Endothelial cell of umbilical vein (primary cell): Measurements from ENCODE around the gene SMPDL3B. TPM values are rescaled to one million over a fixed set of nuclear protein-coding genes. Genes with fewer than 3 reads are reported as not detected.

Source experiments
- BruUV-seq: library from RNA; stranded (reverse); fragments of 400-500 nt; replicated peaks from 2 replicates; lab custom pipeline; 2021; lab: Mats Ljungman, UMichigan
- CTCF ChIA-PET: fragments of 300-600, 350-600 bp; sonication (Branson Sonifier 250); formaldehyde crosslinking; loops from one replicate; lab custom pipeline; 2021; ENCODE audit warnings: antibody characterized with exemption, inconsistent platforms; lab: Charles Lee
- POLR2A ChIA-PET: fragments of 300-600, 350-600 bp; sonication (Branson Sonifier 250); formaldehyde crosslinking; loops from one replicate; lab custom pipeline; 2021; ENCODE audit warnings: antibody characterized with exemption, inconsistent platforms; lab: Charles Lee
- DNase-seq: peaks from one replicate; pipeline ENCODE4 v3.0.0-alpha.2; 2011; ENCODE audit warnings: low read depth, low spot score
- FAIRE-seq: peaks from 2 replicates; lab custom pipeline; 2011; peaks lifted over from hg19 to GRCh38; lab: Jason Lieb, UNC
- H2AFZ ChIP-seq: 2 replicates; pipeline ENCODE4 v1.6.0; 2012; ENCODE audit warnings: low read depth, low read length, control low read depth, inconsistent platforms
- H3K27ac ChIP-seq: 2 replicates; pipeline ENCODE4 v1.5.1; 2011; ENCODE audit warnings: low read depth, mild to moderate bottlenecking, control low read depth, low read length, moderate library complexity; ENCODE audit not compliant: insufficient read depth
- H3K27me3 ChIP-seq, 2 experiments: 2 replicates each; pipeline versions ENCODE4 v1.6.0 to v1.6.1; 2011; ENCODE audit warnings: low read length in 2 of 2, mixed read lengths in 1 of 2; ENCODE audit not compliant: control insufficient read depth in 2 of 2, insufficient read depth in 2 of 2
- H3K36me3 ChIP-seq, 2 experiments: 2 replicates in 1 of 2; 3 replicates in 1 of 2; pipeline ENCODE4 v1.5.1; 2011; ENCODE audit warnings: low read length in 2 of 2, mild to moderate bottlenecking in 1 of 2, moderate library complexity in 1 of 2; ENCODE audit not compliant: control insufficient read depth in 2 of 2, insufficient read depth in 2 of 2; ENCODE audit errors: extremely low read depth in 1 of 2
- H3K4me1 ChIP-seq: 3 replicates; pipeline ENCODE4 v1.5.1; 2011; ENCODE audit warnings: mild to moderate bottlenecking, low read length; ENCODE audit not compliant: control insufficient read depth, insufficient read depth; ENCODE audit errors: extremely low read depth
- H3K4me2 ChIP-seq: 2 replicates; pipeline ENCODE4 v1.6.1; 2011; ENCODE audit warnings: low read length, control low read depth, mixed read lengths; ENCODE audit not compliant: insufficient read depth
- H3K4me3 ChIP-seq, 3 experiments: fragments of 200-600 bp in 1 of 3; sonication (generic), shearing (Covaris generic) in 1 of 3; replicated peaks in 1 of 3; 2 replicates each; pipeline ENCODE4 v1.5.1; 2011 to 2016; ENCODE audit warnings: control low read depth in 3 of 3, low read length in 3 of 3, mild to moderate bottlenecking in 2 of 3, inconsistent platforms in 1 of 3, low read depth in 1 of 3, moderate library complexity in 1 of 3; ENCODE audit not compliant: insufficient read depth in 1 of 3
- H3K79me2 ChIP-seq: 2 replicates; pipeline ENCODE4 v1.6.0; 2012; ENCODE audit warnings: low read length, inconsistent platforms; ENCODE audit not compliant: control insufficient read depth, insufficient read depth
- H3K9ac ChIP-seq: replicated peaks from 2 replicates; pipeline ENCODE3; 2011; ENCODE audit warnings: low read length, control low read depth; ENCODE audit not compliant: insufficient read depth; ENCODE audit errors: extremely low read depth
- H3K9me1 ChIP-seq: replicated peaks from 3 replicates; pipeline ENCODE4 v1.6.0; 2011; ENCODE audit warnings: mild to moderate bottlenecking, low read length; ENCODE audit not compliant: control insufficient read depth, insufficient read depth; ENCODE audit errors: extremely low read depth
- H3K9me3 ChIP-seq: replicated peaks from 2 replicates; pipeline ENCODE4 v1.5.1; 2012; ENCODE audit warnings: low read length, inconsistent platforms; ENCODE audit not compliant: control insufficient read depth, insufficient read depth
- H4K20me1 ChIP-seq: replicated peaks from 2 replicates; pipeline ENCODE3; 2011; ENCODE audit warnings: mild to moderate bottlenecking, low read length; ENCODE audit not compliant: control insufficient read depth, insufficient read depth; ENCODE audit errors: extremely low read depth
- EZH2 ChIP-seq: IDR thresholded peaks from 2 replicates; pipeline ENCODE4 v1.6.1; 2012; ENCODE audit warnings: borderline replicate concordance, low read depth, mild to moderate bottlenecking, moderate library complexity, low read length, inconsistent platforms; ENCODE audit not compliant: severe bottlenecking
- FOS ChIP-seq: IDR thresholded peaks from 2 replicates; pipeline ENCODE4 v1.6.1; 2011; ENCODE audit warnings: mild to moderate bottlenecking, low read length, moderate library complexity, borderline replicate concordance; ENCODE audit not compliant: insufficient read depth
- GATA2 ChIP-seq: IDR thresholded peaks from 2 replicates; pipeline ENCODE4 v1.7.0; 2011; ENCODE audit warnings: low read depth, mild to moderate bottlenecking, moderate library complexity, mixed read lengths, low read length; ENCODE audit not compliant: insufficient read length, insufficient read depth
- JUN ChIP-seq: IDR thresholded peaks from 2 replicates; pipeline ENCODE4 v1.6.1; 2011; ENCODE audit warnings: borderline replicate concordance, low read depth; ENCODE audit not compliant: insufficient read length, insufficient read depth
- MYC ChIP-seq: IDR thresholded peaks from one replicate; pipeline ENCODE4 v1.6.1; 2011; ENCODE audit warnings: mild to moderate bottlenecking, low read depth, low read length
- POLR2A ChIP-seq: IDR thresholded peaks from 2 replicates; pipeline ENCODE4 v1.6.1; 2012; ENCODE audit warnings: low read depth, mild to moderate bottlenecking, control low read depth, low read length
- POLR2AphosphoS5 ChIP-seq: IDR thresholded peaks from 2 replicates; pipeline ENCODE4 v1.6.1; 2012; ENCODE audit warnings: low read depth, mild to moderate bottlenecking, control low read depth, low read length, moderate library complexity; ENCODE audit not compliant: insufficient read depth
- dilution Hi-C: fragments of 300-500 bp; cut with MboI; formaldehyde crosslinking; loops from one replicate; pipeline ENCODE4 v1.15.0; 2019; ENCODE audit warnings: low sequenced_read_pairs; ENCODE audit not compliant: extremely low pct_ligation_motif_present
- intact Hi-C: fragments of 100-400 bp; cut with micrococcal nuclease; formaldehyde crosslinking; loops from one replicate; pipeline ENCODE4 v1.10.0; 2022
- polyA plus RNA-seq, 4 experiments: library from polyadenylated mRNA; depleted of rRNA in 3 of 4; stranded (reverse) in 3 of 4; unstranded in 1 of 4; fragments of >200 nt; gene quantifications; 2 replicates each; pipeline versions ENCODE4 v1.2.1 to v1.2.3, GENCODE V29; 2011 to 2012; ENCODE audit warnings: missing spikeins in 1 of 4
- total RNA-seq: library from RNA; stranded (reverse); gene quantifications from 2 replicates; pipeline ENCODE4 v1.2.3, GENCODE V29; 2021
- TF ChIP-seq, protein P1 (sequence below), 2 donors: IDR thresholded peaks; 1 replicate in 1 of 2; 2 replicates in 1 of 2; pipeline ENCODE4 v1.5.1; 2011; ENCODE audit warnings: low read length in 2 of 2, mild to moderate bottlenecking in 2 of 2, moderate library complexity in 2 of 2, control low read depth in 1 of 2, inconsistent platforms in 1 of 2, low read depth in 1 of 2; ENCODE audit not compliant: insufficient read depth in 1 of 2; ENCODE audit errors: extremely low read depth in 1 of 2
- TF ChIP-seq, protein P2 (sequence below): IDR thresholded peaks from 2 replicates; pipeline ENCODE4 v1.6.1; 2011; ENCODE audit not compliant: insufficient read depth, insufficient read length

SMPDL3B gene
- total and polyA plus RNA-seq, 2 donors (not counting 3 experiments of a cell fraction or from before 2014, with no cell fraction given): 1.3 TPM; not detected in 1

DNA sequence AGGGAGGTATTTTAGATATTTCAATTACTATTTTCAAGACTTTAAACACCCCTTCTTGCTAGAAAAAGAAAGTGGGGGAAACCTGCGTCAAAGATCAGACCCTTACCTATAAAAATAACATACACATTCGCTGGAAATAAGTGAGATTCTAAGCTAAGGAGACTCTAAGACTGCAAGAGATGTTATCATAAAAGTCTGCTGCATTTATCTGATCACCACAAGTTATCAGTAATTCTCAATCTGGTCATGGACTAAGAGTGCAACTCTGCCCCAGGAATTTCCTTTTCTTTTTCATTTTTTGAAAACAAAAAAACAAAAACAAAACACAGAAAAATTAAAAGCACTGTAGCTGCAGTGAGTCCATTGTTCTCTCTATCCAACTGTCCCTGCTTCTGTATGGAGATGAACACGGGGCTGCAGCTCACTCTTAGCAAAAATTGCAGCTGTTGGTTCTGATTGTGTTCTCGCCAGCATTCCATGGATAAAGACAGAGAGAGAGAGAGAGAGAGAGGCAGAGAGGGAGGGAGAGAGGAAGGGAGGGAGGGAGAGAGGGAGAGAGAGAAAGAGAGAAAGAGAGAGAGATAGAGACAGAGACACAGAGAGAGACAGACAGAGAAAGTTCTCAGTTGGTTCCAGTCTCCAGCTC is 39.1 kb downstream of the SMPDL3B start:
- peaks cover 2 to 11% of the 10 kb centered on the region in 2 experiments for H3K36me3 ChIP-seq
- no peaks in the 10 kb centered on the region for H3K9me3 ChIP-seq
- no peak overlapping the region for H2AFZ ChIP-seq
- intact Hi-C loops: no loop called here
- H3K4me3 ChIP-seq: no peak overlapping the region
- H3K27ac ChIP-seq: no peak overlapping the region
- no peaks in the 10 kb centered on the region for H4K20me1 ChIP-seq
- no peaks in the 10 kb centered on the region for H3K79me2 ChIP-seq
- H3K4me2 ChIP-seq: no peak overlapping the region
- no peak for TF ChIP-seq GATA2
- TF ChIP-seq, protein P1, sequence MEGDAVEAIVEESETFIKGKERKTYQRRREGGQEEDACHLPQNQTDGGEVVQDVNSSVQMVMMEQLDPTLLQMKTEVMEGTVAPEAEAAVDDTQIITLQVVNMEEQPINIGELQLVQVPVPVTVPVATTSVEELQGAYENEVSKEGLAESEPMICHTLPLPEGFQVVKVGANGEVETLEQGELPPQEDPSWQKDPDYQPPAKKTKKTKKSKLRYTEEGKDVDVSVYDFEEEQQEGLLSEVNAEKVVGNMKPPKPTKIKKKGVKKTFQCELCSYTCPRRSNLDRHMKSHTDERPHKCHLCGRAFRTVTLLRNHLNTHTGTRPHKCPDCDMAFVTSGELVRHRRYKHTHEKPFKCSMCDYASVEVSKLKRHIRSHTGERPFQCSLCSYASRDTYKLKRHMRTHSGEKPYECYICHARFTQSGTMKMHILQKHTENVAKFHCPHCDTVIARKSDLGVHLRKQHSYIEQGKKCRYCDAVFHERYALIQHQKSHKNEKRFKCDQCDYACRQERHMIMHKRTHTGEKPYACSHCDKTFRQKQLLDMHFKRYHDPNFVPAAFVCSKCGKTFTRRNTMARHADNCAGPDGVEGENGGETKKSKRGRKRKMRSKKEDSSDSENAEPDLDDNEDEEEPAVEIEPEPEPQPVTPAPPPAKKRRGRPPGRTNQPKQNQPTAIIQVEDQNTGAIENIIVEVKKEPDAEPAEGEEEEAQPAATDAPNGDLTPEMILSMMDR (IDR thresholded peaks at IDR 0.05; ENCODE audit: extremely low read depth in 1 of 2, insufficient read depth in 1 of 2, low read depth in 1 of 2, low read length in 2 of 2): no peak
- TF ChIP-seq, protein P2, sequence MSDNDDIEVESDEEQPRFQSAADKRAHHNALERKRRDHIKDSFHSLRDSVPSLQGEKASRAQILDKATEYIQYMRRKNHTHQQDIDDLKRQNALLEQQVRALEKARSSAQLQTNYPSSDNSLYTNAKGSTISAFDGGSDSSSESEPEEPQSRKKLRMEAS: no peak
- TF ChIP-seq POLR2AphosphoS5: no peak
- no peak for TF ChIP-seq MYC
- TF ChIP-seq EZH2: no peak
- TF ChIP-seq POLR2A: no peak
- TF ChIP-seq FOS: no peak
- no peak for TF ChIP-seq JUN
- FAIRE-seq: no peak
- no peak for DNase-seq
- dilution Hi-C loops: no loop called here
- H3K9me1 ChIP-seq: no peaks in the 10 kb centered on the region
- H3K27me3 ChIP-seq: no peaks in the 10 kb centered on the region
- no TSS peak for BruUV-seq
- H3K4me1 ChIP-seq: no peaks in the 10 kb centered on the region
- ChIA-PET POLR2A (no interaction called here), CTCF (interaction anchor here (0.7 to 1.5 kb wide), 5 partner anchors 12 to 235 kb away, joined by 4 to 9 read pairs (median 5); no protein-coding TSS in a partner anchor)
- no peak overlapping the region for H3K9ac ChIP-seq
